ENCODE data around the gene SIDT2. TPM values are rescaled to one million over a fixed set of nuclear protein-coding genes. Genes with fewer than 3 reads are reported as not detected.

SIDT2 gene
- total and polyA plus RNA-seq, 2 experiments from 2014 or later = 16.1 to 32.9 TPM

DNA sequence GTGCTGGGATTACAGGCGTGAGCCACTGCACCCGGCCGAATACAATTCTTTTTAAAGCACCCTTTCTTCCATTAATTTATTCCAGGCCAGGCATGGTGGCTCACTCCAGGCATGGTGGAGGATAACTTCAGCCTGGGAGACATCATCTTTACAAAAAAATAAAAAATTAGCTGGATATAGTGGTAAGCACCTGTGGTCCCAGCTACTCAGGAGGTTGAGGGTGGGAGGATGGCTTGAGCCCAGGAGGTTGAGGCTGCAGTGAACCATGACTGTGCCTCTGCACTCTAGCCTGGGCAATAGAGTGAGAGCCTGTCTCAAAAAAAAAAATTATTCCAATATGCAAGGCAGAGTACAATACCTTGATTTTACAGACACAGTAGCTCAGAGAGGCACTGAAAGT lies 32.1 kb downstream of the SIDT2 start:
- no peak for DNase-seq (ENCODE audit: low read depth in 1 of 2, low spot score in 1 of 2)
- H3K4me3 ChIP-seq = no peak overlapping the region
- TF ChIP-seq, protein P1, sequence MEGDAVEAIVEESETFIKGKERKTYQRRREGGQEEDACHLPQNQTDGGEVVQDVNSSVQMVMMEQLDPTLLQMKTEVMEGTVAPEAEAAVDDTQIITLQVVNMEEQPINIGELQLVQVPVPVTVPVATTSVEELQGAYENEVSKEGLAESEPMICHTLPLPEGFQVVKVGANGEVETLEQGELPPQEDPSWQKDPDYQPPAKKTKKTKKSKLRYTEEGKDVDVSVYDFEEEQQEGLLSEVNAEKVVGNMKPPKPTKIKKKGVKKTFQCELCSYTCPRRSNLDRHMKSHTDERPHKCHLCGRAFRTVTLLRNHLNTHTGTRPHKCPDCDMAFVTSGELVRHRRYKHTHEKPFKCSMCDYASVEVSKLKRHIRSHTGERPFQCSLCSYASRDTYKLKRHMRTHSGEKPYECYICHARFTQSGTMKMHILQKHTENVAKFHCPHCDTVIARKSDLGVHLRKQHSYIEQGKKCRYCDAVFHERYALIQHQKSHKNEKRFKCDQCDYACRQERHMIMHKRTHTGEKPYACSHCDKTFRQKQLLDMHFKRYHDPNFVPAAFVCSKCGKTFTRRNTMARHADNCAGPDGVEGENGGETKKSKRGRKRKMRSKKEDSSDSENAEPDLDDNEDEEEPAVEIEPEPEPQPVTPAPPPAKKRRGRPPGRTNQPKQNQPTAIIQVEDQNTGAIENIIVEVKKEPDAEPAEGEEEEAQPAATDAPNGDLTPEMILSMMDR (IDR thresholded peaks at IDR 0.05; ENCODE audit: low read depth, low read length) = no peak
- no peaks in the 10 kb centered on the region for H3K27me3 ChIP-seq
- H3K4me1 ChIP-seq (ENCODE audit: low read depth) = no peaks in the 10 kb centered on the region
- H3K27ac ChIP-seq = no peak overlapping the region
- no peaks in the 10 kb centered on the region for H3K36me3 ChIP-seq
- H3K9me3 ChIP-seq (ENCODE audit: low read depth) = no peaks in the 10 kb centered on the region

DNA sequence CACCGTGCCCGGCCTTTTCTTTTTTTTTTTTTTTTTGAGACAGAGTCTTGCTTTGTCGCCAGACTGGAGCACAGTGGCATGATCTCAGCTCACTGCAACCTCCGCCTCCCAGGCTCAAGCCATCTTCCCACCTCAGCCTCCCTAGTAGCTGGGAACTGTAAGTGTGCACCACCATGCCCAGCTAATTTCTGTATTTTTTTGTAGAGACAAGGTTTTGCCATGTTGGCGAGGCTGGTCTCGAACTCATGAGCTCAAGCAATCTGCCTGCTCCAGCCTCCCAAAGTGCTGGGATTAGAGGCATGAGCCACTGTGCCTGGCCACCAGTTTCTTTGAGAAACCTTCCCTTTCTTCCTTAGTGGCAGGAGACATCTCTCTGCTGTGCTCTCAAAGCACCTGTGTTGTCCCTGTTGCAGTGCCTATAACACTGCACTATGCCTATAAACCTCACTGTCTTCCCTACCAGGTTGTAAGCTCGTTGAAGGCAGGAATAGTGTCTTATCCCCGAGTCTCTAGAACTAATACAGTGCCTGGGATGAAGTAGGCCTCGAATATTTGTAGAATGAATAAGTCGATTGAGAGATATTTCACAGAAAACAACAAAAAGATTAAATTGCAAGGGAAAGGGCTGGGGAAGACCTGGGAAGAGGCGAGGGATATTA lies 34.3 kb downstream of the SIDT2 start:
- no peak for DNase-seq (ENCODE audit: low read depth in 1 of 2, low spot score in 1 of 2)
- Histone ChIP-seq H3K4me1 (ENCODE audit: low read depth) (no peaks in the 10 kb centered on the region), H3K27ac (no peak overlapping the region), H3K4me3 (no peak overlapping the region), H3K36me3 (peaks cover 3% of the 10 kb centered on the region), H3K27me3 (no peaks in the 10 kb centered on the region), H3K9me3 (ENCODE audit: low read depth) (no peaks in the 10 kb centered on the region)
- TF ChIP-seq, protein P1 (IDR thresholded peaks at IDR 0.05; ENCODE audit: low read depth, low read length) = no peak

DNA sequence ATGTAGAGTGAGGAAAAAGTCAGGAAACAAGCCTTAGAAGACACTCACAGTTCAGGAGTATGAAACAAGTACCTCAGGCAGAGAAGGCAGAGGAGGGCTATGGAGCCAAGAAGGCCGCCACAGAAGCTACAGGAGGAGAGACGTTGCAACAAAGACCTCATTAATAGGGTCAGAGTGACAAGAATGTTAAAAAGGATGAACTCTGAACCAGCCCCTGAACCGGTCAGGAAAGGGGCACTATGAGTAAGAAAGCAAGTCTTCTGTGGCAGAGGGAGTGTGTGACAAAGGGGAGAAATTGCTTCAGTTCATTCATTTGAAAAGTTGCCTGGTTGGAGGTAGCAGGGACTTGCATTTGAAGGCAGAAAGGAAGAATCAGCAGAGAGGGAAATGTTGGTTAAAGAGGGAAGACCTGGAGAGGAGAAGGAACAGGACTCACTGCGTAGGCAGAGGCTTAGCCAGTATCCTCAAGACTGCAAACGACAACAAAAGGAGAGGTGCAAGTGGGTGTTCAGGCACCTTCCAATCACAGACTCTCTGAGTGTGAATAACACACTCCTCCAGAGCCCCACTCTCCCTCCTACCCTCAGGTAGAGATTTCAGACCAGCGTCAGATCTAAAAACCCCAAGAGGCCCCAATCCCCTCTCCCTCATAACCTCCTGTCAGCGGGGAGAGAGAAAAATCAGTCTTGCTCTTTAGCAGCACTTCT lies 36.0 kb downstream of the SIDT2 start:
- no peak for DNase-seq (ENCODE audit: low read depth in 1 of 2, low spot score in 1 of 2)
- TF ChIP-seq, protein P1 (IDR thresholded peaks at IDR 0.05; ENCODE audit: low read depth, low read length) = no peak
- no peaks in the 10 kb centered on the region for H3K9me3 ChIP-seq (ENCODE audit: low read depth)
- no peak overlapping the region for H3K4me3 ChIP-seq
- no peak overlapping the region for H3K27ac ChIP-seq
- H3K4me1 ChIP-seq (ENCODE audit: low read depth) = no peaks in the 10 kb centered on the region
- H3K36me3 ChIP-seq = peaks cover 8% of the 10 kb centered on the region
- H3K27me3 ChIP-seq = no peaks in the 10 kb centered on the region

DNA sequence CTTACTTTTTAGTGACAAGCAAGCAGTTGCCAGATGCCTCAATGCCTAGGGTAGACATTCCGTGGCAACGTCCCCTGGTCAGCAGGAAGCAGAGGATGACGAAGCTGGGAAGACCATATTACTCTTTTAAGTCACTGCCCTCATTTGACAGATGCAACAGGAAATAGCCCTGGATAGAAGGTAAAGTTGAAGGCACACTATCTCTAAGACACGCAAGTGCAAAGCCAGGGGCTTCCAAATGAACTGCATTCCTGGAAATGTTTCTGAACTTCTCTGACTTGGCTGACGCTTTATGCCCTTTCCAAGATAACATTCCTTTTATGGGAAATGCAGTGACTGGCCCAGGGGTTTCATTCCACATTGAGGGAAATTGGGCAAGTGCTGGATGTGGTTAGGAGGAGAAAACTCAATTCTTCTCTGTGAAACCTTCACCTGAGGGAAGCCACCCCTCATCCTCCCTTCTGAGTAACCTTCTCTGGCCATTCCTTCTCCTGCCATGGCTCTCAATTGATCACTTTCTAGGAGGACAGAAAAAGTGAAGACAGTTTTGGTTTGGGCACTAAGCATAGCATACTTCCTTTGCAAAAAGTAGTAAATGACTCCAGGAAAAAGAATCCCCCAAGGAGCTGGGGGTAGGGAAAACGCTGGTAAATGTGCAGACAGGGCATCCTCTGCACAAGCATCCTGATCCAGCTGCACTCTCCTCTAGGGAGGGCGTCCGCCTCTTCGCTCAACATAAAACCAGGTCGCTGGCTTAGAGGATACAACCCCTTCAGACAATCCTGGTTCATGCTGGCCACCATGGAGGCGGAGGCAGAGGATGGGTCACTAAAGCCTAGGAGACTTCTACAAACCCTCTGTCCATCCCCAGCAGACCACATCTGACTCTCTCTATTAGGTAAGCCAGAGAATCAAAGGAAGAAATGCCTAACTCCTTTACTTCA lies 38.9 kb downstream of the SIDT2 start:
- Histone ChIP-seq H3K4me1 (ENCODE audit: low read depth) (peaks cover 20% of the 10 kb centered on the region), H3K27ac (no peak overlapping the region), H3K4me3 (no peak overlapping the region), H3K27me3 (no peaks in the 10 kb centered on the region), H3K36me3 (peaks cover 8% of the 10 kb centered on the region), H3K9me3 (ENCODE audit: low read depth) (no peaks in the 10 kb centered on the region)
- peak in 1 of 2 donors; percentile 98 for DNase-seq (ENCODE audit: low read depth in 1 of 2, low spot score in 1 of 2)
- TF ChIP-seq, protein P1 (IDR thresholded peaks at IDR 0.05; ENCODE audit: low read depth, low read length) = no peak

DNA sequence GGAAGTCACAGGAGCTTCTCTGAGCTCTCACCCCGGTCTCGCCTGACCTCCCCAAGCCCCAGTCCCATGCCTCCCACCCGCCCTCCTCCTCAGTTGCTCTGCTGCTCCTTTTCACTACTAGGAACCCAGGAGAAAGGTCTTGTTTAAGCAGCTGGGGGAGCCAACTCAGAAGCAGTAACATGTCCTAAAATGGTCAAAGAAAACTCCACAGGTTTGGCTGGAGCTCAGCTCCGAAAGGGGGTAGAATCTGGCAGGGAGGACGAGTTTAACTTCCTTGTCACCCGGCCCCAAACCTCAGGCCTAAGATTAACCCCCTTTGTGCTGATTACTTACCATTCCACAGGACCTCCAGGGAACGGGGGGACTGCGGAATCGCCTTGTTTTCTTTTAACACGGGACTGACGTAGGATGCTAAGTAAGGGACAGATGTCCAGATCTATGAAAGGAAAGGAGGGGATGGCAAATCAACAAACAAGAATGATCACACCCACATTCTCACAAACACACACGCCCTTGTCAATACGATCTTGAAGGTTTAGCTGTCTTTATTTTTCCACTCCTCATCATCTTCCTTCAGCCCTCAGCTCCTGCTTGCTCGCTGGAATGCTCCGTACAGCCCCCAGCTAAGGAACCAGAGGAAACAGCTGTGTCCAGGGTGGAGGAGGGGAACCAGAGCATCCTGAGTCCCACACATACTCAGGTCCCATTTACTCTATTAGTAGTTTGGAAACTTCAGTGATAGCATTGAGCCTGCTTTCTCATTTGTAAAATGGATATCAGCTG lies 39.8 kb downstream of the SIDT2 start:
- TF ChIP-seq, protein P1 (IDR thresholded peaks at IDR 0.05; ENCODE audit: low read depth, low read length) = no peak
- peaks cover 8% of the 10 kb centered on the region for H3K36me3 ChIP-seq
- no peak overlapping the region for H3K27ac ChIP-seq

More for the DNA sequence above, 39.8 kb downstream of the SIDT2 start:
- H3K4me1 ChIP-seq (ENCODE audit: low read depth) = peaks cover 20% of the 10 kb centered on the region
- no peaks in the 10 kb centered on the region for H3K27me3 ChIP-seq
- H3K9me3 ChIP-seq (ENCODE audit: low read depth) = no peaks in the 10 kb centered on the region
- peak in 1 of 2 donors; percentile 97 for DNase-seq (ENCODE audit: low read depth in 1 of 2, low spot score in 1 of 2)
- no peak overlapping the region for H3K4me3 ChIP-seq
